Right lobe of liver (tissue), 6 donors: ENCODE measurements around the gene B9D1. TPM values are rescaled to one million over a fixed set of nuclear protein-coding genes. Genes with fewer than 3 reads are reported as not detected.

Experiments used
- ATAC-seq, 4 donors: fragments of 200-7000 bp; cut with Tn5 transposase; one replicate each; pipeline ENCODE4 v1.9.1; 2020; ENCODE audit warnings: mild to moderate bottlenecking in 4 of 4, moderate library complexity in 4 of 4
- DNase-seq, 3 donors: peaks; one replicate each; pipeline ENCODE4 v3.0.0-alpha.2; 2020
- H3K27ac ChIP-seq, 3 donors: fragments of 200-600 bp; one replicate each; pipeline ENCODE4 v1.8.0; 2022
- H3K27me3 ChIP-seq, 2 donors: fragments of 200-600 bp; one replicate each; pipeline ENCODE4 v1.8.0; 2022
- H3K36me3 ChIP-seq, 4 donors: fragments of 200-600 bp; sonication (generic) in 1 of 4; one replicate each; pipeline versions ENCODE4 v1.5.1 to v1.8.0; 2017 to 2022; ENCODE audit warnings: control low read depth in 1 of 4
- H3K4me1 ChIP-seq, 4 donors: fragments of 200-600 bp; sonication (generic) in 1 of 4; one replicate each; pipeline versions ENCODE4 v1.5.1 to v1.8.0; 2017 to 2022; ENCODE audit warnings: control low read depth in 1 of 4
- H3K4me3 ChIP-seq, 3 donors: fragments of 200-600 bp; one replicate each; pipeline ENCODE4 v1.8.0; 2022
- H3K9me3 ChIP-seq, 4 donors: fragments of 200-600 bp; sonication (generic) in 1 of 4; one replicate each; pipeline versions ENCODE4 v1.5.1 to v1.8.0; 2017 to 2022; ENCODE audit warnings: control low read depth in 1 of 4
- POLR2A ChIP-seq: fragments of 450-650 bp; IDR thresholded peaks from one replicate; pipeline ENCODE4 v1.6.1; 2017; ENCODE audit warnings: antibody characterized with exemption, mild to moderate bottlenecking
- WGBS: methylation state at CpG from one replicate; pipeline ENCODE4 v1.1.6; 2018; ENCODE audit warnings: low coverage, low lambda C conversion rate; ENCODE audit not compliant: insufficient coverage; ENCODE audit errors: missing lambda C conversion rate; 5-methylcytosine and 5-hydroxymethylcytosine counted together
- intact Hi-C, 2 donors: fragments of 100-400 bp; cut with DNase I; formaldehyde crosslinking; loops; one replicate each; pipeline versions ENCODE4 v1.11.2 to v1.14.1; 2022
- total RNA-seq, 6 experiments: library from RNA; depleted of rRNA in 2 of 6; stranded (reverse); fragments of >200 nt in 2 of 6; fragmentation: NEBNext Ultra II Directional in 3 of 6; extraction: Animal tissue kit (Norgen Biotek cat#: 25700) in 3 of 6; gene quantifications; one replicate each; pipeline versions ENCODE4 v1.1.0 to v1.2.4, GENCODE V29; 2016 to 2023
- TF ChIP-seq, protein P1 (sequence below), 4 donors: fragments of 200-600 bp in 3 of 4; fragments of 450-650 bp in 1 of 4; IDR thresholded peaks; one replicate each; pipeline versions ENCODE4 v1.5.1 to v1.8.0; 2016 to 2022; ENCODE audit warnings: antibody characterized with exemption in 4 of 4, mild to moderate bottlenecking in 2 of 4
- donor health status: DM: no; HTN: yes; CAD: no.
- donor health status: DM: no; HTN: no; CAD: no.
- donor health status: DM: no; HTN: no; CAD: no.
- donor health status: DM: no; HTN: yes; CAD: no.
- donor health status: DM: no; HTN: yes; CAD: no.

Gene B9D1
- total RNA-seq, 6 experiments from 2014 or later = 2.3 to 27.9 (median 5.7) TPM

DNA sequence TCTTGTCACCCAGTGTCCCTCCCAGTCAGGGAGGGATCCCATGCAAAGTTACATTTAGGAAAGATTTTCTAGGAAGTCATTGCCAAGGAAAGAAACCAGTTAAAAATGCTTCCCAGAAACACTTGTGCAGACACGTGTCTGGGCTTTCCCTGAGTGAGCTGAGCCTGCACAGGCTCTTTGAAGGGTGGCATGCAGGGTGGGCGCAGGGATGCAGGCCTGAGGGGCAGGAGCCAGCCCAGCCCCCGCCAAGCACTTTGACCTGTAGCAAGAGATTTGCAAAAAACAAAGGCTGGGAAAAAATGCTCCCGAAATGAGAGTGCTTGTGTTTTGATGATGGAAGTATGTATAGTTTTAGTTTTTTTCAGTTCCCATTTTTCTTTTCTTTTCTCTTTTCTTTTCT lies 52.4 kb downstream of the B9D1 start:
- 81% methylated on average over 4 of the region's 4 CpGs for WGBS
- no peaks in the 10 kb centered on the region for H3K9me3 ChIP-seq
- H3K36me3 ChIP-seq = peaks cover 0 to 8% (median 2%) of the 10 kb centered on the region in 4 donors

GRCh38 chr17:19309701-19310100 lies 52.8 kb downstream of the B9D1 start:
- ATAC-seq (no peak), DNase-seq (peak in 1 of 3 donors; percentile 45)
- Histone ChIP-seq H3K4me1 (peaks cover 0 to 4% (median 0%) of the 10 kb centered on the region in 4 donors), H3K27ac (no peak overlapping the region), H3K27me3 (no peaks in the 10 kb centered on the region), H3K9me3 (no peaks in the 10 kb centered on the region), H3K4me3 (no peak overlapping the region), H3K36me3 (peaks cover 0 to 8% (median 2%) of the 10 kb centered on the region in 4 donors)
- no CpG with 5 or more reads among the region's 5 CpGs for WGBS
- intact Hi-C loops = no loop called here
- no peak for TF ChIP-seq POLR2A
- TF ChIP-seq, protein P1, sequence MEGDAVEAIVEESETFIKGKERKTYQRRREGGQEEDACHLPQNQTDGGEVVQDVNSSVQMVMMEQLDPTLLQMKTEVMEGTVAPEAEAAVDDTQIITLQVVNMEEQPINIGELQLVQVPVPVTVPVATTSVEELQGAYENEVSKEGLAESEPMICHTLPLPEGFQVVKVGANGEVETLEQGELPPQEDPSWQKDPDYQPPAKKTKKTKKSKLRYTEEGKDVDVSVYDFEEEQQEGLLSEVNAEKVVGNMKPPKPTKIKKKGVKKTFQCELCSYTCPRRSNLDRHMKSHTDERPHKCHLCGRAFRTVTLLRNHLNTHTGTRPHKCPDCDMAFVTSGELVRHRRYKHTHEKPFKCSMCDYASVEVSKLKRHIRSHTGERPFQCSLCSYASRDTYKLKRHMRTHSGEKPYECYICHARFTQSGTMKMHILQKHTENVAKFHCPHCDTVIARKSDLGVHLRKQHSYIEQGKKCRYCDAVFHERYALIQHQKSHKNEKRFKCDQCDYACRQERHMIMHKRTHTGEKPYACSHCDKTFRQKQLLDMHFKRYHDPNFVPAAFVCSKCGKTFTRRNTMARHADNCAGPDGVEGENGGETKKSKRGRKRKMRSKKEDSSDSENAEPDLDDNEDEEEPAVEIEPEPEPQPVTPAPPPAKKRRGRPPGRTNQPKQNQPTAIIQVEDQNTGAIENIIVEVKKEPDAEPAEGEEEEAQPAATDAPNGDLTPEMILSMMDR (IDR thresholded peaks at IDR 0.05) = no peak

More for the DNA sequence above, 52.4 kb downstream of the B9D1 start:
- Histone ChIP-seq H3K27ac (no peak overlapping the region), H3K4me1 (peaks cover 0 to 4% (median 0%) of the 10 kb centered on the region in 4 donors), H3K4me3 (no peak overlapping the region), H3K27me3 (no peaks in the 10 kb centered on the region)
- intact Hi-C loops = no loop called here
- TF ChIP-seq, protein P1 (IDR thresholded peaks at IDR 0.05) = no peak
- TF ChIP-seq POLR2A = no peak
- ATAC-seq = no peak
- DNase-seq = peak in 2 of 3 donors; percentile 7 to 22

DNA sequence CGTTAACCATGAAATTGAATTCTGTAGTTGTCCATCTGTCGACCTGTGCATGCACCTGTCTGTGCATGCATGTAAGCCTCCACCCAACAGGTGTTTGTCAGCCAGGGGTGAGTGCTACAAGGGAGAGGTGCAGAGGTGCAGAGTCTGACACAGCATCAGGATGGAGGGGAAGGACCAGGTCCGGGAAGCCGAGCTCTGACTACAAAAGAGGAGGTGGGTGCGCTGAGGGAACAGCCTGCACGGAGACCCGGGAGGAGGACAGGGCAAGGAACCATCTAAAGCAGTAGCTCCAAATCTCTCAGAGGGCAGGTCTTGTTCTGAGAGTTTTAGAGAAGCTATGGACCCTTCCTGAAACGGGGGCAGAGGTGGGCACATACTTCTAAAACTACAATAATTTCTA lies 54.1 kb downstream of the B9D1 start:
- intact Hi-C loops = no loop called here
- H3K4me3 ChIP-seq = no peak overlapping the region
- no peaks in the 10 kb centered on the region for H3K9me3 ChIP-seq
- 85% methylated on average over 2 of the region's 8 CpGs for WGBS
- H3K27me3 ChIP-seq = no peaks in the 10 kb centered on the region
- no peak for ATAC-seq
- H3K27ac ChIP-seq = no peak overlapping the region
- H3K4me1 ChIP-seq = peaks cover 0 to 14% (median 0%) of the 10 kb centered on the region in 4 donors
- H3K36me3 ChIP-seq = peaks cover 0 to 8% (median under 1%) of the 10 kb centered on the region in 4 donors
- TF ChIP-seq POLR2A = no peak
- TF ChIP-seq, protein P1 (IDR thresholded peaks at IDR 0.05) = no peak
- peak in 1 of 3 donors; percentile 22 for DNase-seq

- Histone ChIP-seq H3K27ac (no peak overlapping the region), H3K9me3 (no peaks in the 10 kb centered on the region), H3K27me3 (no peaks in the 10 kb centered on the region), H3K4me3 (no peak overlapping the region), H3K4me1 (peaks cover 0 to 14% (median 0%) of the 10 kb centered on the region in 4 donors), H3K36me3 (peaks cover 0 to 6% (median 0%) of the 10 kb centered on the region in 4 donors)
- DNase-seq (peak in 2 of 3 donors; percentile 8 to 19), ATAC-seq (no peak)
- TF ChIP-seq POLR2A = no peak
- TF ChIP-seq, protein P1 (IDR thresholded peaks at IDR 0.05) = no peak
- intact Hi-C loops = no loop called here
- WGBS = 90% methylated on average over 7 of the region's 10 CpGs
Observed at GRCh38 chr17:19307521-19307920, 55.0 kb downstream of the B9D1 start.
